Amniotic stem cell (primary cell): ENCODE data around the gene IFIT1B.
"Not testable (repeated sequence)": the region's sequence is repeated elsewhere in the genome, so short reads cannot be mapped to it uniquely, and the experiment has no call there.

Experiments used
- DNase-seq: peaks from one replicate; lab custom pipeline; 2025; lab: John Stamatoyannopoulos, UW

Gene IFIT1B

GRCh38 chr10:89348975-89349374, 28.9 kb upstream of the IFIT1B start:
- no peak for DNase-seq

- DNase-seq = not testable (repeated sequence)
Observed at GRCh38 chr10:89350631-89351315, 27.1 kb upstream of the IFIT1B start.

GRCh38 chr10:89351412-89351779, 26.5 kb upstream of the IFIT1B start:
- no peak for DNase-seq

GRCh38 chr10:89351780-89352597, 25.9 kb upstream of the IFIT1B start:
- DNase-seq = peak; percentile 96

GRCh38 chr10:89352802-89353201, 25.1 kb upstream of the IFIT1B start:
- DNase-seq = no peak

- no peak for DNase-seq
Observed at GRCh38 chr10:89355394-89355931, 22.4 kb upstream of the IFIT1B start.

GRCh38 chr10:89357096-89357495, 20.8 kb upstream of the IFIT1B start:
- DNase-seq = no peak

- no peak for DNase-seq
Observed at GRCh38 chr10:89357975-89358374, 19.9 kb upstream of the IFIT1B start.

GRCh38 chr10:89360157-89360556, 17.7 kb upstream of the IFIT1B start:
- DNase-seq = no peak

- no peak for DNase-seq
Observed at GRCh38 chr10:89362929-89363328, 14.9 kb upstream of the IFIT1B start.

- no peak for DNase-seq
Observed at GRCh38 chr10:89363729-89364442, 14.0 kb upstream of the IFIT1B start.

GRCh38 chr10:89364531-89364930, 13.3 kb upstream of the IFIT1B start:
- DNase-seq = no peak

GRCh38 chr10:89367529-89367928, 10.3 kb upstream of the IFIT1B start:
- DNase-seq = no peak

GRCh38 chr10:89368129-89368528, 9.7 kb upstream of the IFIT1B start:
- no peak for DNase-seq

- DNase-seq = peak; percentile 31
Observed at GRCh38 chr10:89369156-89370105, 8.4 kb upstream of the IFIT1B start.

- DNase-seq = no peak
Observed at GRCh38 chr10:89371079-89371478, 6.8 kb upstream of the IFIT1B start.

GRCh38 chr10:89371987-89372386, 5.9 kb upstream of the IFIT1B start:
- DNase-seq = no peak

GRCh38 chr10:89373916-89374711, 3.7 kb upstream of the IFIT1B start:
- DNase-seq = peak; percentile 70

GRCh38 chr10:89374713-89375141, 3.1 kb upstream of the IFIT1B start:
- no peak for DNase-seq

- DNase-seq = no peak
Observed at GRCh38 chr10:89379103-89379502, 1.2 kb downstream of the IFIT1B start.

GRCh38 chr10:89382757-89383156, 4.9 kb downstream of the IFIT1B start:
- no peak for DNase-seq
